Keratinocyte (primary cell): ENCODE results near the gene POMT2.

Source experiments
- EZH2 ChIP-seq: IDR thresholded peaks from one replicate; pipeline ENCODE4 v1.6.1; 2012; ENCODE audit warnings: inconsistent platforms, mild to moderate bottlenecking, low read length, moderate library complexity
- TF ChIP-seq, protein P1 (sequence below), 3 experiments: IDR thresholded peaks in 1 of 3; conservative IDR thresholded peaks in 1 of 3; optimal IDR thresholded peaks in 1 of 3; 2 replicates in 2 of 3; 3 replicates in 1 of 3; pipeline versions ENCODE3 to v1.5.1; 2011; ENCODE audit warnings: low read length in 3 of 3, mild to moderate bottlenecking in 3 of 3, moderate library complexity in 2 of 3, control low read depth in 1 of 3, inconsistent platforms in 1 of 3; ENCODE audit not compliant: insufficient read depth in 2 of 3; ENCODE audit errors: extremely low read depth in 1 of 3

DNA sequence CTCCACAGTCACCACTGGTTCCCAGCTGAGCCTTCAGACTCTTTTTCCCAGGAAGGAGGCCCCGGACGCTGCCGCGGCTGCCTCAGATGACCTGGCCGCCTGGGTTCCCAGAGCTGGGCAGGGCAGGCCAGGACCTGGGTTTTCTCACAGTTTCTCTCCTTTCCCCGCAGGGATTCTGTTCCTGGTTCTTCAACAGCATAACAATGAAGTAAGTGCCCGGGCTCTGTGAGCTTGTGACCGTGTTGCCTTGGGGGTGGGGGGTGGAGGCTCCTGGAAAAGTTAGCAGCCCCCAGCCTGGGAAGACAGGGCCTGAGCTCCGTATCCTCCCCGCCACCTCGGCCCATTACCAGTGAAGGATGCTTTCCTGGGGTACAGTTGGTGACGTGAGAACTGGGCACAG is 95.4 kb downstream of the POMT2 start:
- TF ChIP-seq, protein P1, sequence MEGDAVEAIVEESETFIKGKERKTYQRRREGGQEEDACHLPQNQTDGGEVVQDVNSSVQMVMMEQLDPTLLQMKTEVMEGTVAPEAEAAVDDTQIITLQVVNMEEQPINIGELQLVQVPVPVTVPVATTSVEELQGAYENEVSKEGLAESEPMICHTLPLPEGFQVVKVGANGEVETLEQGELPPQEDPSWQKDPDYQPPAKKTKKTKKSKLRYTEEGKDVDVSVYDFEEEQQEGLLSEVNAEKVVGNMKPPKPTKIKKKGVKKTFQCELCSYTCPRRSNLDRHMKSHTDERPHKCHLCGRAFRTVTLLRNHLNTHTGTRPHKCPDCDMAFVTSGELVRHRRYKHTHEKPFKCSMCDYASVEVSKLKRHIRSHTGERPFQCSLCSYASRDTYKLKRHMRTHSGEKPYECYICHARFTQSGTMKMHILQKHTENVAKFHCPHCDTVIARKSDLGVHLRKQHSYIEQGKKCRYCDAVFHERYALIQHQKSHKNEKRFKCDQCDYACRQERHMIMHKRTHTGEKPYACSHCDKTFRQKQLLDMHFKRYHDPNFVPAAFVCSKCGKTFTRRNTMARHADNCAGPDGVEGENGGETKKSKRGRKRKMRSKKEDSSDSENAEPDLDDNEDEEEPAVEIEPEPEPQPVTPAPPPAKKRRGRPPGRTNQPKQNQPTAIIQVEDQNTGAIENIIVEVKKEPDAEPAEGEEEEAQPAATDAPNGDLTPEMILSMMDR (optimal IDR thresholded peaks at IDR 0.05 in 1 of 3, IDR thresholded peaks at IDR 0.05 in 1 of 3, conservative IDR thresholded peaks at IDR 0.05 in 1 of 3; ENCODE audit: extremely low read depth in 1 of 3, insufficient read depth in 2 of 3, low read length in 3 of 3), result no peak
- TF ChIP-seq EZH2, result no peak
